OCI-M1 (cell line): ENCODE data around the gene COPS4.
"Not testable (repeated sequence)": the region's sequence is repeated elsewhere in the genome, so short reads cannot be mapped to it uniquely, and the experiment has no call there.

ENCODE experiments used
- DNase-seq: peaks from one replicate; lab custom pipeline; 2025; lab: John Stamatoyannopoulos, UW

The COPS4 gene

GRCh38 chr4:83034630-83035494, at the start of gene COPS4:
Gene COPS4, plus strand, starts transcription at chr4:83035183. Its CDS starts 42 bp downstream, at chr4:83035225.
- peak; percentile 100 for DNase-seq

GRCh38 chr4:82987519-82987918, 47.5 kb upstream of the COPS4 start:
- not testable (repeated sequence) for DNase-seq

DNA sequence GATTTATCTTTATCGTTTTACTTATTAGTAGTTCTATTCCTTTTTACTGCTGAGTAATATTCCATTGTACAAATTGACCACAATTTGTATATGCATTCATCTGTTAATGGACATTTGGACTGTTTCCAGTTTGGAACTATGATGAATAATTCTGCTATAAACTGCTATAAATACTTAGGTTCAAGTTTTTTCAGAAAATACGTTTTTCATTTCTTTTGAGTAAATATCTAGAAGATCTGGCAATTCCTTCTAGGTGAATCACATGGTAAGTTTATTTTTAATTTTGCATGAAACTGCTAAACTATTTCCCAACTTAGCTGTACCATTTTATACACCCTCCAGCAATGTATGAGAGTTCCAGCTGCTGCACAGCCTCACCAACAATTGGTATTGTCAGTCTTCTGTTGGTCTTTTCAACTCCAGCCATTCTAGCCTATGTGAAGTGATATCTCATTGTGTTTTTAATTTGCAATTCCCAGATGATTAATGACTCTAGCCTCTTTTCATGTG, 46.6 kb upstream of the COPS4 start:
- DNase-seq, result no peak

DNA sequence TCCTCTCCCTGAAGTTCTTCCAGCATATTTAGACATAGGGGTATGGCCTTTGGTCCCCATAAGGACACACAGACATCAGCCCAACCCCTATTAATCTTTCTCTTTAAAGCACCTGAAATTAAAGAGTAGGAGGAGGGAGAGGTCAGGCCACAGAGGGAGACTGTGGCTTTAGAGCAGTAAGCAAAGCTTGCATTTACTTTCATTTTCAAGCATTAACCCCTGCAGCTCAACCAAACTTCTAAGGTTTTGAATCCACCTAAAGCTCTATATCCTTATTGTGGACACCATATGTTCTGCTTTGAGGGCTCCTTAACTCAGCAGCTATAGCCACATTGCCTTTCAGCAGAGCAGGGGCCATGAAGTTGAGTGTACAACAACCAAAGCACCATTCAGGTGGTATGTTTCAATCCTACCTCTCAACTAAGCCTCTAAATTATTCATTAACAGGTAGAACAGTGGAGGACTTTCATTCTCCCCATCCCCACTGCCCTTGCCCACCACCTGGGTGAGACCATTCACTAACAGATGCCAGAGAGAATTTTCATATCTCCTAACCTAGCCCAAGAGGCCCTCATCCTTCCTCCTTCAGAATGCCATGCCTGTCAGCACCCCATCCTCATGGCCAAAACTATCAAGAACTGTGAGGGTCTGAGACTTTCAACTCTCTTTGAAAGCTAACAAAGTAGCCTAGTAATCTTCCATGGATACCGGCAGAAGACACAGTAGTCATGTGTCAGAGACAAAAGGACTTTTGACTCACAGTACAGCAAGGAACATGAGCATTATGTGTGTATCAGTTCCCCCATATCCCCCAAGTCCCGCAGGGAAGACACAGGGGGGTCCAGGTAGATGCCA, 45.2 kb upstream of the COPS4 start:
- DNase-seq, result peak; percentile 87

DNA sequence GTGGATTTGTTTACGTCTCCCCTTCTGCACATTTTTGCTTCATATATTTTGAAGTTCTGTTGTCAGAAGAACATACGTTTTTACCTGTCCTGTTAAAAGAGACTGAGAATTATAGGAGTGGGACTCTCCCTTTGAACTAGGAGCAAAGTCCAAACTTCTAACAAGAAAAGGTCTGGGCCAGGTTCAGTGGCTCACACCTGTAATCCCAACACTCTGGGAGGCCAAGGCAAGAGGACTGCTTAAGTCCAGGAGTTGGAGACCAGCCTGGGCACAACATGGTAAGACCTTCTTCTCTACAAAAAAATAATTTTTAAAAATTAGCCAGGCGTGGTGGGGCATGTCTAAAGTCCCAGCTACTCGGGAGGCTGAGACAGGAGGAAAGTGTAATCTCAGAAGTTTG, 40.1 kb upstream of the COPS4 start:
- no peak for DNase-seq

- no peak for DNase-seq
These were observed 36.1 kb upstream of the COPS4 start for GRCh38 chr4:82998898-82999297.

DNA sequence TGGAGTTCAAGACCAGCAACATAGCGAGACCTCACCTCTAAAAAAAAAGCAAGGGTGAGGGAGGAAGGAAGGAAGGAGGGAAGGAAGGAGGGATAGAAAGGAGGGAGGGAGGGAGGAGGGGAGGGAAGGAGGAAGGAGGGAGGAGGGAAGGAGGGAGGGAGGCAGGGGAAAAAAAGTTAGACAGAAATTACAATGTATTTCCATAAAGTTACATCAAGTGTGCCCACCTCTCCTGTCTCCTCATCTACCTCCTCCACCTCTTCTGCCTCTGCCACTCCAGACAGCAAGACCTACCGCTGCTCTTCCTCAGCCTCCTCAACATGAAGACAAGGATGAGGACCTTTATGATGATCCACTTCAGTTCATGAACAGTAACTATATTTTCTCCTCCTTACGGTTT, 32.7 kb upstream of the COPS4 start:
- no peak for DNase-seq

- not testable (repeated sequence) for DNase-seq
These were observed 31.8 kb upstream of the COPS4 start for GRCh38 chr4:83003044-83003791.

- DNase-seq, result peak; percentile 57
These were observed 25.5 kb upstream of the COPS4 start for GRCh38 chr4:83009529-83009928.

DNA sequence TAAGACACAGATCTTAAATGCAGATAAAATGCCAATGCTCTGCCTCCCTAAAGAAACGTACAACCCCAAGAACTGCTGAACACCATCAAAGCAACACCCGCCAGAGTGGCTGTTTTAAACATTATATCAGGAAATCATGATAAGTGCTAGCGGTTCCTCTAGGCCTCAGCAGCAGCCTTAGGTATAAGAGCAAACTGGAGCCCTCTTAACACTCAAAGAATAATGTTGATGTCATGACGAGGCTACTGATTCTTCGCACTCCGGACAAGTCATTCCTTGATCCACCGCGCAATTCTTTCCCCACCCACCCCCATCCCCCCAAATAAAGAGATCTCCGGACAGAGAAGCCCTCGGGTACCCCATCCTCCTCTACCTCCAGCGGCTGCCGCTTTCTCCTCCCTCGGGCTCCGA, 24.9 kb upstream of the COPS4 start:
- DNase-seq, result peak; percentile 74

DNA sequence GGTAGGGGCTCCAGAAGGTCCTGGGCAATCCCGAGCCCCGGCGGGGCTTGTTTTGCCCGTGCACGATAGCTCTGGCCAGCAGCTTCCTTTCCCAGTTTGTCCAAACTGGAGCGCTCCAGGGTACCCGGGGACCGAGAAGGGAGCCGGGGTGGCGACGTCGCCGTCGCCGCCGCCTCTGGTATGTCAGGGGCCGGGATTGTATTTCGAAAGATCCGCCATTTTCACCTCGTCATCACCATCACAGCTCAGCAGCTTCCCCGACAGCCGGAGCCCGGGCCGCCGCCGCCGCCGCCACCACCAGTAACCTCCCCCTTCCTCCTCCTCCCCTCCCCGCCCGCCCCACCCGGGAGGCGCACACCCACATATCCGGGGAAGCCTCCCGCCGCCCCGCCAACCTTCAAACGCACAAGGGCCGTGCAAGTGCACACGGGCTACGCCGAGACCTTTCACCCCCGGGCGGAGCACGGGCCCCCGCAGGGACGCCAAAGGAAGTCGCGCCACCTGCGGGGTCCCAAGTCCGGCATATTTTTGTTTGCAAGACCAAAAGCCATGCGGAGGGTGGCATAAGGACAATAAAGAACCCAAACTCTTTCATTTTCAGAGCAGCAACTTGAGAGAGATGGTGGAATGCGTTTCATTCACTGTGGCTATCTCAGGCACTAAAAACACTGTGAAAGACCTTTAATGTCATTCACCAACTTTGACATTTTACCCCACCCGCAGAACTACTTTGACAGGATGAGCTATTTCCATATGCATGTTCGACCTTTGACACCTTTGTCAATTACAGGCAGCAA, 24.3 kb upstream of the COPS4 start, which contains the start of gene LIN54:
TSS of gene LIN54 (minus strand) at position 302 of the 797 bp plus-strand sequence. CDS start 25,979 bp downstream, outside the sequence.
- peak; percentile 75 for DNase-seq

GRCh38 chr4:83011689-83012199, 23.2 kb upstream of the COPS4 start:
- DNase-seq, result peak; percentile 71

DNA sequence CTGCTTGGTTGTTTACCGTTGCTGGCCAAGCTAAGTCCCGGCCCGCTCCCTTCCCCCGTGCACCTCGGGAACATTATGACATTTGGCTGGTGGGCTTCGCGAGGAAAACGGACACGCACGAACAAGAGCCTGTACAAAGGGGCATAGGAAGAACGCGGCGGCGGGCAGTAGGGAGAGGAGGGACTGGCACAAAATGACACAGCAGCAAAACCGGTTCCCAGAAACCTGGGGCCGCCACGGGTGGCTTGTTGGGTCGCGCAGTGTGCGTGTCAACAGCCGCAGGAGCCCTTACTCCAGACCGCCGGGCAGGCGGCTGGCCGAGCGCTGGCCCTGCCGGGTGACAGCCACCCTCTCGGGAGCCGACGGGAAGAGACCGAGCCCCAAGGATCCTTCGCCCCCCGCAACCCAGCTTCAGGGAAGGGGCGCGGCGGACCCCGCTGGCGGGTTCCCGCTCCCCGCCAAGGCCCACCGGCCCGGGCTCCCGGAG, 22.7 kb upstream of the COPS4 start:
- DNase-seq, result peak; percentile 71

- DNase-seq, result peak; percentile 99
These were observed 22.1 kb upstream of the COPS4 start for GRCh38 chr4:83012687-83013419.

DNA sequence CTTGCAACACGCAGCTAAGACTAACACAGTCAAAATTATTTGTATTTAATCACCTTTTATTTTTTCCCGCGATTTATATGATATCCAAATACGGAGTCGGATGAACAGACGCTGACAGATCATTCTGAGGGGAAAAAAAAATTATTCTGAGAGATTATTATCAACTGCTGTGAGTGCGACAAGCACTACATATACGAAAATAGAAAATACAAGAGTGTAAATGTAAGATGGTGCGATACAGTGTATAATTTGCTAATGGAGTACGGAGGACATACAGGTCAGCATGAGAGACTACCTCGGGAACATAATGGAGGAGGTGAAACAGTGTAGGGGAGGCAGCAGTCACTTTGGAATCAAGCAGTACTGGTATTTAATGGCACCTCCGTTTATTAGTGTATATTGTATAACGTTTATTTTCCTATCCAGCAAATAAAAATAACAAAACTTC, 21.5 kb upstream of the COPS4 start:
- no peak for DNase-seq

- DNase-seq, result peak; percentile 62
These were observed 21.1 kb upstream of the COPS4 start for GRCh38 chr4:83013902-83014301.

DNA sequence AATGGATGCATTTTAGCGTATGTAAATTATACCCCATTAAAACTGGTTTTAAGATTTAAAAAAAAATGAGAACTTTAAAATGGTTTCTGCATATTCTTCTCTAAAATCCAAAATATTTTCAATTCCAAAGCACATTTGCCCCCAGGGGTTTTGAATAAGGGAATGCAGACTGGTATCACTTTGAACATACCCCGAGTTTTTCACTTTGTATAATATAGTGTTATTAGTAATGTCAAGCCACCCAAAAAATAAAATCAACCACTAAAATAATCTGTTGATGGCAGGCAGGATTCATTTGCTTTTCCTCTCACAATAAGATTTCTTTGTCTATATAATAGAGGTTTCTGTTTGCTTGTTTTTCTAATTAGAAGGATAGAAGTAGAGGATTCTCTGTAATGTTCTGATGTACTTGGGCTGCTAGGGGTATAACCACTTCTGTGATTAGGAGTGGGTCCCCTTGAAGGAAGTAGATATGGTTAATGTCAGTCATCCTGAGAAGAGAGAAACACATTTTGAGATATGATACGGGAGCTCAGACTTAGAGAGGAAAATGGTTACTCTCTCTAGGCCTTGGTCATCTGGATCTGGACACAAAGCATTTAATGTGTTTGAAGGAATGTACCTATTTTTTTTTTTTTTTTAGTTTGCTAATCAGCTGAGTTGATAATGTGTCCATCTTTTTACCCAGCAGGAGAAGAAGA, 15.0 kb upstream of the COPS4 start:
- peak; percentile 87 for DNase-seq

- DNase-seq, result no peak
These were observed 12.1 kb upstream of the COPS4 start for GRCh38 chr4:83022724-83023450.
